Smooth muscle cell of bladder (primary cell): ENCODE measurements around the gene TROAP. TPM values are rescaled to one million over a fixed set of nuclear protein-coding genes. Genes with fewer than 3 reads are reported as not detected.

Source experiments
- total RNA-seq: library from RNA; depleted of rRNA; stranded (reverse); fragments of >200 nt; gene quantifications from 2 replicates; pipeline ENCODE4 v1.2.3, GENCODE V29; 2014

TROAP gene
- 1.2 and 3.7 TPM in 2 replicates for total RNA-seq

GRCh38 chr12:49322708-49323523 lies at the start of gene TROAP:
Gene TROAP (plus strand): TSS chr12:49323255. CDS start chr12:49323609, 354 bp downstream.

DNA sequence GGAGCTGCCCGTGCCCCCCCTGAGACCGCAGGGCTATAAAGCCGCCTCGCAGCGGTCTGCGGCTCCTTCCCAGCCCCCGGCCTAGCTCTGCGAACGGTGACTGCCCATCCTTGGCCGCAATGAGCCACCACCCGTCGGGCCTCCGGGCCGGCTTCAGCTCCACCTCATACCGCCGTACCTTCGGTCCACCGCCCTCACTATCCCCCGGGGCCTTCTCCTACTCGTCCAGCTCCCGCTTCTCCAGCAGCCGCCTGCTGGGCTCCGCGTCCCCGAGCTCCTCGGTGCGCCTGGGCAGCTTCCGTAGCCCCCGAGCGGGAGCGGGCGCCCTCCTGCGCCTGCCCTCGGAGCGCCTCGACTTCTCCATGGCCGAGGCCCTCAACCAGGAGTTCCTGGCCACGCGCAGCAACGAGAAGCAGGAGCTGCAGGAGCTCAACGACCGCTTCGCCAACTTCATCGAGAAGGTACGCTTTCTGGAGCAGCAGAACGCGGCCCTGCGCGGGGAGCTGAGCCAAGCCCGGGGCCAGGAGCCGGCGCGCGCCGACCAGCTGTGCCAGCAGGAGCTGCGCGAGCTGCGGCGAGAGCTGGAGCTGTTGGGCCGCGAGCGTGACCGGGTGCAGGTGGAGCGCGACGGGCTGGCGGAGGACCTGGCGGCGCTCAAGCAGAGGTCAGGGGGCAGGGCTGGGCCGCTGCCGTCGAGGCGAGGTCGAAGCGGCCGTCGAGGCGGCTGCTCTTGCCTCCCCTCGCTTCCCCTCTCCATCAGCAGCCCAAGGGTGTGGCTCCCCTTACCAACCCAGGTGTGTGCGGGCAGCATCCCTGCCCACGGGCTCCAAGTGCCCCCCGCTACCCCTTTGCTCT lies 27.7 kb upstream of the TROAP start, which contains the start of gene PRPH:
PRPH (plus strand) TSS at position 66 of the 855 bp plus-strand sequence; CDS start at position 120, 54 bp downstream.

DNA sequence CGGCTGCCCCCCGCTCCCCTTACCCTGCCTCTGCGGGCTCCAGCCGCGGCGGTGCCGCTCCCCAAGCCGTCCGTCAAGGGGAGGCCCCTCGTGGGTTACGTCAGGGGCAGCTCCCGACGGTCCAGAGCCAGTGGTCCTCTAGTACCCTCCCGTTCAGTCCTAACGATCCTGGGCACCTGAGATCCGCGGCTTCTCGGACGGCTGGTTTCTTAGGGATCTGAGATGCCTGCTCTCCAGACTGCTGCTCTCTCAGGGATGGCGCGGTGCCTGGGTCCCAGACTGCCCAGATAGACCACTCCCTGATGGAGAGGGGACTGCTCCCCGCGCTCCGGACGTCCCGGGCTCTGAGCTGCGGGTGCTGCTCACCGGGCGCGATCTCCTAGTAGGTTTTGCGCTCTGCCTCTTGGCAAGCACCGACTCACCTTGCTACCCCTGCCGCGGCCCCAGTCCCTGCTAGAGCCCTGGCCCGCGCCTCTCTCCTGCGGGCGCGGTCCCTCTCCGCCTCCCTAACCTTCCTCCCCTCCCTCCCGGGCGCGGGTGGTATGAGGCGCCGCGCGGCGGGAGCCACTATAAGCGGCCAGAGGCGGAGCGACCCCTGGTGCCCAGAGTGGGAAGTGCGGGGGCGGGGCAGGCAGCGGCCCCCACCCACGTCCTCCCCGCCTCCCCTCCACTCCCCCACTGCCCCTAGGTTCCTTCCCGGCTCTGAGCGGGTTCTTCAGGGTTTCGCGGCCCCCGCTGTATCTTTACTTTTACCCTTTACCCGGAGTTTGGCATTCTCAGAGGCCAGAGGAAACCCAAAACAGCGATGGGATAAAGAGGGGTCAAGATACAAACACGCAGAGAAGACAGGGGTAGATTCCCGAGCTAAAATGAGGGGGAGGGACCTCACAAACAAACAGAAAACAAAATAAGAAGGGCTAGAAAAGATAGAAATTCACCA lies 13.9 kb downstream of the TROAP start, which contains the start of gene C1QL4:
C1QL4 (minus strand) TSS at position 544 of the 940 bp plus-strand sequence. CDS start 711 bp downstream, outside the sequence.

DNA sequence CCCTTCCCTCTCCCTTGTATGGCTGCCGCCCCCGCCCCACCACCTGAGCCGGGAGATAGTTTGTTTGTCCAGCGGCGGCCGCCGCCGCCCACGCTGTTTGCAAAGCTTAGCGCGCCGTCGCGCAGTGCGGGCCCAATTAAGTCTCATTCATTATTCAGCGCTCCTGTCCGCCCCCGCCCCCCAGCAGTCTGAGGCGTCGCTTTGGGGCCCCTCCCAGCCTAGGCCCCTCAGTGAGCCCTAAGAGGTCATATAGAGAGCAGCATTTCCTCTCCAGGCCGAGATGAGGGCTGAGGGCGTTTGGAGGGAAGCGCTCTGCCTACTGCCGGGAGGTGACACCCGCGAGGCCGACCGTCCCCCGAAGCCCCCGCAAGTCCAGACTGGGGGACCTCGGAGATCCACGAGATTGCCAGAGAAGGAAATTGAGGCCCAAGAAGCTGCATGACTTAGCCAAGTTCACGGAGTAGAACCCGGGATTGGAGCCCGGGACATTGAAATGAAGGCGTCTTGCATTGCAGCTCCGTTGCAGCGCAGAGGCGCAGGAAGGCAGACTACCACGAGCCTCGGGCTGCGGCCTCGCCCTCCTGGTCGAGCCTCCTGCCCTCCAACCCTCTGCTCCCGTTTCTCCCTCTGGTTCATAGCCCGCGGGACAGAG lies 23.7 kb downstream of the TROAP start, which contains the start of gene DNAJC22:
DNAJC22 (plus strand) TSS at position 230 of the 652 bp plus-strand sequence. CDS start 1,985 bp downstream, outside the sequence.

DNA sequence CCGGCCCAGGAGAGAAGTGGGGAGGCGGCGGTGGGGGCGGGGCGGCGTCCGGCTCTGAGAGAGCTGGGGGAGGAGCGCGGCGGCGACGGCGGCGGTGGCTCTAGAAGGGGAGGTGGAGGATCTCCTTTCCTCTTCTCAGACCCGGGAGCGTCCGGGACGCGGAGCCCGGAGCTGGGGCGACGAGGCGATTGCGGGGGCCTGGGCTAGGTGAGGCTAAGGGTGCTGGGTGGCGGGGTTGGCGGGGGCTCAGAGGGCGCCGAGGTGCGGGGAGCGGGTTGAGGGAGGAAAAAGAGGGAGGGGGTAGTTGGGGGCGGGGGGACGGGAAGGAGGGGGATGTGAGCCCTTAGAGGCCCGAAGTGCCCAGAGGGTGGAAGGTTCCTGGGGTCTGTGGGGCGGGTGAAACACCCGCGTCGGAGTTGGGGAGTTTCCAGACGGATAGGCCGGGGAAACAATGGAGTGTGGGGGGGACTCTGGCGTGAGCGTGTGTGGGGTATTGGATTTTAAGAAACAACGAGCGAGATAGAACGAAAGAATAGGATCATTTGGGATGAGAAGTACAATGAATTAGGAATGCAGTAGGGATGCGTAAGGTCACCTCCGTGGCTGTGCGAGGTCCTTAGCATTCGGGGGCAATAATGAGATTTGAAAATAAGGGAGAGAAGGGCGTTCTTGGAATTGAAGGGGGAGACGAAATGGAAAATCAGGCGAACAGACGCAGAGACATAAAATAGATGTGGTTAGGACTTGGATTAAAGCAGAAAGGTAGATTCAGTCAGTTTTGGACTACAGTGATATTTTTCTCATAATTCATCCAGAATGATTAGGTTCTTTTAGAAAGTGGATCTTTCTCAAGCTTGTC lies 44.6 kb downstream of the TROAP start, which contains the start of gene SPATS2:
SPATS2 (plus strand) TSS at position 82 of the 859 bp plus-strand sequence. CDS start 93,551 bp downstream, outside the sequence.

Other genes starting within 250 kb of the TROAP start
- gene DHH, start 228.5 kb upstream of the TROAP start, total RNA-seq = under 0.01 and 0.09 TPM in 2 replicates
- 57.7 and 58.9 TPM in 2 replicates for gene LMBR1L, start 212.4 kb upstream of the TROAP start, total RNA-seq
- gene TUBA1B, start 191.9 kb upstream of the TROAP start, total RNA-seq = 546 and 788 TPM in 2 replicates
- 514 and 549 TPM in 2 replicates for gene TUBA1A, start 134.2 kb upstream of the TROAP start, total RNA-seq
- 123 and 179 TPM in 2 replicates for gene TUBA1C, start 58.2 kb upstream of the TROAP start, total RNA-seq
- gene PRPH, start 28.1 kb upstream of the TROAP start, total RNA-seq = 0.28 and 0.46 TPM in 2 replicates
- under 0.01 TPM in 1 of 2 replicates, not detected in the other for gene C1QL4, start 13.9 kb downstream of the TROAP start, total RNA-seq
- gene DNAJC22, start 23.6 kb downstream of the TROAP start, total RNA-seq = 1.8 and 6.0 TPM in 2 replicates
- gene SPATS2, start 44.2 kb downstream of the TROAP start, total RNA-seq = 27.7 and 31.4 TPM in 2 replicates
- gene KCNH3, start 215.8 kb downstream of the TROAP start, total RNA-seq = under 0.01 and 0.09 TPM in 2 replicates
- gene MCRS1, start 244.9 kb downstream of the TROAP start, total RNA-seq = 47.2 and 54.0 TPM in 2 replicates